ENCODE data around the gene SAMHD1. TPM values are rescaled to one million over a fixed set of nuclear protein-coding genes. Genes with fewer than 3 reads are reported as not detected.

Gene SAMHD1
- total and polyA plus RNA-seq, 2 experiments from 2014 or later: 27.0 to 29.5 TPM

DNA sequence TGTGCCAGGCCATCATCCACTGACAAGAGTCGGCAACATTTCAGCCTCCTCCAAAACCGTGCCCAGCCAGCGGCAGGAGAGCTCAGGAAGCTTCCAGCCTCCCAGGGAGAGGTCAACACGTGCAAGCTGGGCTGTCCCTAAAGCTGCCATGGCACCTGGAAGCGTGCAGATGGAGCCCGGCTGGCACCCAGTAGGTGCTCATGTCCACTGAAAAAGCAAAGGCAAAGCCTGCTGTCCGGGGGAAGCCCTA, 90.0 kb downstream of the SAMHD1 start:
- no peaks in the 10 kb centered on the region for H3K36me3 ChIP-seq (replicated peaks; ENCODE audit: insufficient read depth, low read depth)
- no peak overlapping the region for H3K27ac ChIP-seq
- no peaks in the 10 kb centered on the region for H3K27me3 ChIP-seq
- H4K20me1 ChIP-seq (ENCODE audit: insufficient read depth, poor library complexity, severe bottlenecking): peaks cover 43% of the 10 kb centered on the region
- H3K9me2 ChIP-seq (replicated peaks; ENCODE audit: insufficient read depth): no peaks in the 10 kb centered on the region
- 49% methylated on average over 7 of the region's 7 CpGs for WGBS (ENCODE audit: low lambda C conversion rate, missing lambda C conversion rate)
- peaks cover 33% of the 10 kb centered on the region for H3K4me1 ChIP-seq (ENCODE audit: insufficient read depth)
- no peak for TF ChIP-seq EZH2phosphoT487 (IDR thresholded peaks at IDR 0.05; ENCODE audit: low read depth, severe bottlenecking, unreplicated experiment)
- no peak for TF ChIP-seq CTCF (IDR thresholded peaks at IDR 0.05; ENCODE audit: poor library complexity)
- H3K79me2 ChIP-seq: peaks cover 58% of the 10 kb centered on the region
- no peak overlapping the region for H2AFZ ChIP-seq
- no peaks in the 10 kb centered on the region for H3K9me3 ChIP-seq (ENCODE audit: low read depth)
- peak overlapping the region; percentile 98 for H3K4me2 ChIP-seq
- DNase-seq (ENCODE audit: low spot score): no peak
- no peak overlapping the region for H3K4me3 ChIP-seq

GRCh38 chr20:36860811-36861624, 90.5 kb downstream of the SAMHD1 start:
- Histone ChIP-seq H3K36me3 (replicated peaks; ENCODE audit: insufficient read depth, low read depth) (no peaks in the 10 kb centered on the region), H3K4me2 (peak overlapping the region; percentile 98), H2AFZ (no peak overlapping the region), H3K4me1 (ENCODE audit: insufficient read depth) (peaks cover 38% of the 10 kb centered on the region), H3K4me3 (no peak overlapping the region), H3K79me2 (peaks cover 63% of the 10 kb centered on the region), H4K20me1 (ENCODE audit: insufficient read depth, poor library complexity, severe bottlenecking) (peaks cover 48% of the 10 kb centered on the region), H3K9me2 (replicated peaks; ENCODE audit: insufficient read depth) (no peaks in the 10 kb centered on the region), H3K9me3 (ENCODE audit: low read depth) (no peaks in the 10 kb centered on the region), H3K27me3 (no peaks in the 10 kb centered on the region), H3K27ac (no peak overlapping the region)
- DNase-seq (ENCODE audit: low spot score): no peak
- 83% methylated on average over 14 of the region's 14 CpGs for WGBS (ENCODE audit: low lambda C conversion rate, missing lambda C conversion rate)
- TF ChIP-seq EZH2phosphoT487 (IDR thresholded peaks at IDR 0.05; ENCODE audit: low read depth, severe bottlenecking, unreplicated experiment) (no peak), EZH2 (IDR thresholded peaks at IDR 0.05; ENCODE audit: borderline replicate concordance) (no peak), CTCF (IDR thresholded peaks at IDR 0.05; ENCODE audit: poor library complexity) (no peak)

DNA sequence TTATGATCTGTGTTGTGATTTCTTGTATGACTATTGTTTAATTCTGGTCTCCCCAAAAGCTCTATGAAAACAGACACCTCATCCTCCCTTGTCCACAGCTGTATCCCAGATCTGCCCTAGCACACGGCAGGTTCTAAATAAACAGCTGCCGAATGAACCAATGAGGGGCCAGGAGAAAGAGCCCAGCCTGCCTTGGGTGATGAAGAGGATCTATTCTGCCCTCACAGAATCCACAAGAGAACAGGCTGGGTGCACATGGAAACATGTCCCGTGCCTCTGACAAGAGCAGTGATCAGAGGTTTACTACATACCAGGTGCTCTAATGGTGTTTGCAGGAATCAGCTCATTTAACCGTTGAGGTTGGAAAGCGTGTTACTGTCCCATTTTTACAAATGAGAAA, 91.2 kb downstream of the SAMHD1 start:
- no peak overlapping the region for H3K4me3 ChIP-seq
- peaks cover 38% of the 10 kb centered on the region for H3K4me1 ChIP-seq (ENCODE audit: insufficient read depth)
- no peaks in the 10 kb centered on the region for H3K9me3 ChIP-seq (ENCODE audit: low read depth)
- H4K20me1 ChIP-seq (ENCODE audit: insufficient read depth, poor library complexity, severe bottlenecking): peaks cover 55% of the 10 kb centered on the region
- peaks cover 69% of the 10 kb centered on the region for H3K79me2 ChIP-seq
- H3K9me2 ChIP-seq (replicated peaks; ENCODE audit: insufficient read depth): no peaks in the 10 kb centered on the region
- H3K27me3 ChIP-seq: no peaks in the 10 kb centered on the region
- WGBS (ENCODE audit: low lambda C conversion rate, missing lambda C conversion rate): 77% methylated on average over 5 of the region's 5 CpGs
- H2AFZ ChIP-seq: no peak overlapping the region
- no peaks in the 10 kb centered on the region for H3K36me3 ChIP-seq (replicated peaks; ENCODE audit: insufficient read depth, low read depth)
- no peak overlapping the region for H3K4me2 ChIP-seq
- H3K27ac ChIP-seq: no peak overlapping the region
- no peak for DNase-seq (ENCODE audit: low spot score)
- TF ChIP-seq EZH2 (IDR thresholded peaks at IDR 0.05; ENCODE audit: borderline replicate concordance): no peak
- TF ChIP-seq EZH2phosphoT487 (IDR thresholded peaks at IDR 0.05; ENCODE audit: low read depth, severe bottlenecking, unreplicated experiment): no peak
- no peak for TF ChIP-seq CTCF (IDR thresholded peaks at IDR 0.05; ENCODE audit: poor library complexity)

Data from hepatocyte (in vitro differentiated cells).